A673 (cell line): Measurements from ENCODE around the gene DMD.

Experiments
- CTCF ChIP-seq: fragments of 300-800, 200-600 bp; sonication (generic); conservative IDR thresholded peaks from 2 replicates; pipeline ENCODE4 v1.5.1; 2017; ENCODE audit warnings: low read depth, mild to moderate bottlenecking, antibody characterized with exemption, low read length, moderate library complexity, mixed read lengths
- EZH2 ChIP-seq: fragments of 200-600 bp; sonication (generic); IDR thresholded peaks from 2 replicates; pipeline ENCODE4 v1.6.1; 2017; ENCODE audit warnings: borderline replicate concordance, low read depth, mild to moderate bottlenecking, mixed read lengths, antibody characterized with exemption, low read length; ENCODE audit not compliant: poor library complexity, severe bottlenecking

GRCh38 chrX:31909850-31910572, 1301.3 kb downstream of the DMD start:
- no peak for TF ChIP-seq CTCF
- TF ChIP-seq EZH2 = no peak
